C4-2B (cell line): ENCODE results near the gene FOXE3.
"Not testable (repeated sequence)": the region's sequence is repeated elsewhere in the genome, so short reads cannot be mapped to it uniquely, and the experiment has no call there.

Experiments used
- H3K27ac ChIP-seq: fragments of 450-650 bp; 2 replicates; pipeline ENCODE4 v1.5.1; 2017
- ZFX ChIP-seq: fragments of 450-650 bp; IDR thresholded peaks from 2 replicates; pipeline ENCODE4 v1.6.1; 2017
- TF ChIP-seq, protein P1 (sequence below): fragments of 450-650 bp; conservative IDR thresholded peaks from 2 replicates; pipeline ENCODE4 v1.5.1; 2017; ENCODE audit warnings: mild to moderate bottlenecking

FOXE3 gene

DNA sequence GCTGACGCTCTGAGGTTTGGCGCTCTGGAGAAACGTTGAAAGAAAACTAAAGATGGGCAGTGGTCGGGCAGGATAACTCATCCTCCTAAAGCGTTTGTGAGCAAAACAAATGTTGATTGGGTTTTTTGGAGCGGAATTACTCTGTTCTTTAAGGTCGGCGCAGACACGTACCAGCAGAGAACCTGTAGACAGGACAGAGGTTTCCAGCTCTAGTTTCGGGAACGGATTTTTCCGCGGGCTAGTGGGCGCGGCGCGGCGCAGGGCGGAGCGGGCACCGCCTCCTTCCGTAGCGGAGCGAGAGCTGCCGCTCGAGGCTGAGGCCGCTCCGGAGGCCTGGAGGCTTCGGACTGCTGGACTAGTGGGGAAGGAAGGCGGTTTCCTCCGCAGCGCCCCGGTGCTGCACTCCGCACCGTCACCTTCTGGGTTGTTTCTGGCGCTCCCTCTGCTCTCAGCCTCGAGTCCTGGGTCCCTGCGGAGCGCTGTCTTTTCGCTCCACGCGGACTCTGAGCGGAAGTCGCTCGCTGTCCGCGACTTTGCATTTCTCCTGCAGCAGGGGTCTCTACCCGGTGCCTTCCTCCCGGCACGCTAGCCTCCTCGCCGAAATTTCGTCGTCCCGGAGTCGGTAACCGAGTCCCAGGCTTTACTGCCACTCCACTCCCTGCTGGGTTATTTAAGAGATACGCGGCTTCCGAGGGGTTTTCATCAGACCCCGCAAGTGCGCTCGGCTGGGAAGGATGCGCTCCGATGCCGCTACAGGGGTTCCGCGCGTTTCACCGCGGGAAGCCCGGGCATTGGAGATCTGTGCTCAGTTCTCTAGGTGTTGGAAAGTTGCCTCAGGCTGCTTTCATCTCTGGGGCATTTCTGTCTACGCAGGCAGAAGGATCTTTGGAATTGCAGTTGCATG, 28.7 kb downstream of the FOXE3 start:
- no peak overlapping the region for H3K27ac ChIP-seq
- TF ChIP-seq, protein P1, sequence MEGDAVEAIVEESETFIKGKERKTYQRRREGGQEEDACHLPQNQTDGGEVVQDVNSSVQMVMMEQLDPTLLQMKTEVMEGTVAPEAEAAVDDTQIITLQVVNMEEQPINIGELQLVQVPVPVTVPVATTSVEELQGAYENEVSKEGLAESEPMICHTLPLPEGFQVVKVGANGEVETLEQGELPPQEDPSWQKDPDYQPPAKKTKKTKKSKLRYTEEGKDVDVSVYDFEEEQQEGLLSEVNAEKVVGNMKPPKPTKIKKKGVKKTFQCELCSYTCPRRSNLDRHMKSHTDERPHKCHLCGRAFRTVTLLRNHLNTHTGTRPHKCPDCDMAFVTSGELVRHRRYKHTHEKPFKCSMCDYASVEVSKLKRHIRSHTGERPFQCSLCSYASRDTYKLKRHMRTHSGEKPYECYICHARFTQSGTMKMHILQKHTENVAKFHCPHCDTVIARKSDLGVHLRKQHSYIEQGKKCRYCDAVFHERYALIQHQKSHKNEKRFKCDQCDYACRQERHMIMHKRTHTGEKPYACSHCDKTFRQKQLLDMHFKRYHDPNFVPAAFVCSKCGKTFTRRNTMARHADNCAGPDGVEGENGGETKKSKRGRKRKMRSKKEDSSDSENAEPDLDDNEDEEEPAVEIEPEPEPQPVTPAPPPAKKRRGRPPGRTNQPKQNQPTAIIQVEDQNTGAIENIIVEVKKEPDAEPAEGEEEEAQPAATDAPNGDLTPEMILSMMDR = no peak
- TF ChIP-seq ZFX = no peak

GRCh38 chr1:47445823-47446550, 29.9 kb downstream of the FOXE3 start:
- H3K27ac ChIP-seq = no peak overlapping the region
- no peak for TF ChIP-seq ZFX
- TF ChIP-seq, protein P1 = no peak

GRCh38 chr1:47448462-47449222, 32.6 kb downstream of the FOXE3 start:
- no peak for TF ChIP-seq ZFX
- TF ChIP-seq, protein P1 = no peak
- H3K27ac ChIP-seq = no peak overlapping the region

- no peak overlapping the region for H3K27ac ChIP-seq
- TF ChIP-seq, protein P1 = peak; percentile 81
- no peak for TF ChIP-seq ZFX
Observed at GRCh38 chr1:47449822-47450552, 33.9 kb downstream of the FOXE3 start.

DNA sequence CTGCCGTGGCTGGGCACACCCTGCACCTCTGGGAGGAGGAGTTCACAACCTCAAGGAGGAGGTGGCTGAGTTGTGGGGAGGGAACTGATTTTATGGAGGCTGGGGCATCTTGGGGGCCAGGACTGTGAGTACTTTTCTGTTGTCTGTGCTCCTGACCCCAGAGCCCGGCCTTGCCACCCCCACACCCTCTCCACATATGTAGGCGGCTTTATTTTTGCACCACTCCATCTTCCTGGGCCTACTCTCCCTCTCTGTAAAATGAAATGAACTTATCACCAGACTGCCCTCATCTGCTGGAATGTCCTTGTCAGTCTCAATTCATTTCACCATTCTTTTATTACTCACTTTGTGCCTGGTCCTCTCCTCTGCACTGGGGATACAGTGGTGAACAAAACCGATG, 34.5 kb downstream of the FOXE3 start:
- H3K27ac ChIP-seq = no peak overlapping the region
- TF ChIP-seq ZFX = no peak
- TF ChIP-seq, protein P1 = no peak

- TF ChIP-seq ZFX = no peak
- TF ChIP-seq, protein P1 = no peak
Observed at GRCh38 chr1:47452426-47452825, 36.3 kb downstream of the FOXE3 start.

GRCh38 chr1:47453910-47454309, 37.8 kb downstream of the FOXE3 start:
- not testable (repeated sequence) for H3K27ac ChIP-seq

More at GRCh38 chr1:47452426-47452825, 36.3 kb downstream of the FOXE3 start:
- no peak overlapping the region for H3K27ac ChIP-seq
